PFSK-1 (cell line): Measurements from ENCODE around the gene FMNL2.

ENCODE experiments used
- FOXP2 ChIP-seq: optimal IDR thresholded peaks from 2 replicates; pipeline ENCODE3; 2011; ENCODE audit warnings: borderline replicate concordance, control low read depth, inconsistent platforms; ENCODE audit not compliant: insufficient read depth; ENCODE audit errors: extremely low read length, extremely low read depth
- POLR2AphosphoS5 ChIP-seq: IDR thresholded peaks from 2 replicates; pipeline ENCODE4 v1.6.1; 2012; ENCODE audit warnings: low read depth, mild to moderate bottlenecking, control low read depth, low read length, moderate library complexity
- SIN3A ChIP-seq: IDR thresholded peaks from 2 replicates; pipeline ENCODE4 v1.6.1; 2012; ENCODE audit warnings: mild to moderate bottlenecking, low read length, moderate library complexity, borderline replicate concordance; ENCODE audit not compliant: insufficient read depth
- TAF1 ChIP-seq: IDR thresholded peaks from 2 replicates; pipeline ENCODE4 v1.6.1; 2012; ENCODE audit warnings: low read length, control low read depth, borderline replicate concordance; ENCODE audit not compliant: insufficient read depth
- TF ChIP-seq, protein P1 (sequence below), 2 experiments: IDR thresholded peaks; 2 replicates each; pipeline versions ENCODE4 v1.6.1 to v1.8.0; 2011 to 2012; ENCODE audit warnings: low read depth in 2 of 2, low read length in 2 of 2, control low read depth in 1 of 2, inconsistent platforms in 1 of 2, mild to moderate bottlenecking in 1 of 2, moderate library complexity in 1 of 2; ENCODE audit not compliant: insufficient read depth in 1 of 2

The FMNL2 gene

DNA sequence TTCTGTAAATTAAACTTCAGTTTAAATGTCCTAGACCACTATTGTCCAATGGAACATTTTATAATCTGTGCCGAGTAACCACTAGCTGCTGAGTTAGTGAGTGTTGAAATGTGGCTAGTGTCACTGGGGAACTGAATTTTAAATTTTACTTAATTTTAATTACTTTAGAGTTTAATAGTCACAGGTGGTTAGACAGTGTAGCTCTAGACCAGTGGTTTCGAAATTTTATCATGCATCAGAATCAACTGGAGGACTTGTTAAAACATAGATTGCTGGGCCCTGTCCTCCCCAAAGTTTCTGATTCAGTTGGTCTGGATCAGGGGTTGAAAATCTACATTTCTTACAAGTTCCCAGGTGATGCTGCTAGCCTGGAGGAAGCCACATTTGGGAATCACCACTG is 110.4 kb downstream of the FMNL2 start:
- TF ChIP-seq SIN3A (no peak), FOXP2 (no peak), TAF1 (no peak), POLR2AphosphoS5 (no peak)
- TF ChIP-seq, protein P1, sequence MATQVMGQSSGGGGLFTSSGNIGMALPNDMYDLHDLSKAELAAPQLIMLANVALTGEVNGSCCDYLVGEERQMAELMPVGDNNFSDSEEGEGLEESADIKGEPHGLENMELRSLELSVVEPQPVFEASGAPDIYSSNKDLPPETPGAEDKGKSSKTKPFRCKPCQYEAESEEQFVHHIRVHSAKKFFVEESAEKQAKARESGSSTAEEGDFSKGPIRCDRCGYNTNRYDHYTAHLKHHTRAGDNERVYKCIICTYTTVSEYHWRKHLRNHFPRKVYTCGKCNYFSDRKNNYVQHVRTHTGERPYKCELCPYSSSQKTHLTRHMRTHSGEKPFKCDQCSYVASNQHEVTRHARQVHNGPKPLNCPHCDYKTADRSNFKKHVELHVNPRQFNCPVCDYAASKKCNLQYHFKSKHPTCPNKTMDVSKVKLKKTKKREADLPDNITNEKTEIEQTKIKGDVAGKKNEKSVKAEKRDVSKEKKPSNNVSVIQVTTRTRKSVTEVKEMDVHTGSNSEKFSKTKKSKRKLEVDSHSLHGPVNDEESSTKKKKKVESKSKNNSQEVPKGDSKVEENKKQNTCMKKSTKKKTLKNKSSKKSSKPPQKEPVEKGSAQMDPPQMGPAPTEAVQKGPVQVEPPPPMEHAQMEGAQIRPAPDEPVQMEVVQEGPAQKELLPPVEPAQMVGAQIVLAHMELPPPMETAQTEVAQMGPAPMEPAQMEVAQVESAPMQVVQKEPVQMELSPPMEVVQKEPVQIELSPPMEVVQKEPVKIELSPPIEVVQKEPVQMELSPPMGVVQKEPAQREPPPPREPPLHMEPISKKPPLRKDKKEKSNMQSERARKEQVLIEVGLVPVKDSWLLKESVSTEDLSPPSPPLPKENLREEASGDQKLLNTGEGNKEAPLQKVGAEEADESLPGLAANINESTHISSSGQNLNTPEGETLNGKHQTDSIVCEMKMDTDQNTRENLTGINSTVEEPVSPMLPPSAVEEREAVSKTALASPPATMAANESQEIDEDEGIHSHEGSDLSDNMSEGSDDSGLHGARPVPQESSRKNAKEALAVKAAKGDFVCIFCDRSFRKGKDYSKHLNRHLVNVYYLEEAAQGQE (IDR thresholded peaks at IDR 0.05; ENCODE audit: insufficient read depth in 1 of 2, low read depth in 2 of 2, low read length in 2 of 2), result no peak

- TF ChIP-seq, protein P1 (IDR thresholded peaks at IDR 0.05; ENCODE audit: insufficient read depth in 1 of 2, low read depth in 2 of 2, low read length in 2 of 2), result no peak
- no peak for TF ChIP-seq TAF1
- TF ChIP-seq SIN3A, result no peak
- no peak for TF ChIP-seq FOXP2
- TF ChIP-seq POLR2AphosphoS5, result no peak
Observed at GRCh38 chr2:152445791-152446201, 110.8 kb downstream of the FMNL2 start.

DNA sequence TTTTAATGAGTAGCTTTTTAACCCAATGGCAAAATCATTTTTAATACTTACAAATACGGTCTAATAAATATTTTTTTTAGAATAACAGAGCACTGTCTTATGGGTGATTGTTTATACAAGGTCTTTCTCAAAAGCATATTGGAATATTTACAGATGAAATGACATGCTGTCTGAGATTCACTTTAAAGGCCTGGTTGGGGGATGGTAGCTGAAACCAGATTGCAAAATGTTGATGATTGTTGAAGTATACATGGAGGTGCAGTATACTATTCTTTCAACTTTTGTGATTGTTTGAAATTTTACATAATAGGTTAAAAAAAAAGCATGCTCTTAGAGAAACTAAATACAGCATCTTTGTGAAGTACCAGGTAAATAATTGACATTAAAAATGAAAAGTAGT is 111.2 kb downstream of the FMNL2 start:
- no peak for TF ChIP-seq SIN3A
- no peak for TF ChIP-seq FOXP2
- no peak for TF ChIP-seq TAF1
- TF ChIP-seq POLR2AphosphoS5, result no peak
- TF ChIP-seq, protein P1 (IDR thresholded peaks at IDR 0.05; ENCODE audit: insufficient read depth in 1 of 2, low read depth in 2 of 2, low read length in 2 of 2), result no peak

GRCh38 chr2:152447897-152448296 is 112.9 kb downstream of the FMNL2 start:
- no peak for TF ChIP-seq POLR2AphosphoS5
- TF ChIP-seq, protein P1 (IDR thresholded peaks at IDR 0.05; ENCODE audit: insufficient read depth in 1 of 2, low read depth in 2 of 2, low read length in 2 of 2), result no peak
- TF ChIP-seq SIN3A, result no peak

DNA sequence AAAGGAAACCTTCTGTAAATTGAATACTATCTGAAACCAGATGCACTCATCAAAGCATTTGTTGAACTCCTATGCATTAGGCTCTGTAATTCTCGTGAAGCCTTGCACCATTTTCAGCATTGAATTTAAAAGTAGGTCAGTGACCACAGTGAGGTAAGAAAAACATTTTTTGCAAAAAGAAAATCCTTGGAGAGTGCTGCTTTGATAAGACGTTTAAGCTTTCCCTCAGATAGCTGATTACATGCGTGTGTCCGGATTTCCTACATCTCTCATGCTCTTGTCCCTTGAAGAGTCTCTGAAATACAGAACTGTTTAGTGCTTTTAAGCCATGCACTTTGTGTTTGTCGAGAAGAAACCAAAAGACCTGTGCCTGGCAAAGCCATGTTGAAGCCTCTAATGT is 113.6 kb downstream of the FMNL2 start:
- TF ChIP-seq, protein P1 (IDR thresholded peaks at IDR 0.05; ENCODE audit: insufficient read depth in 1 of 2, low read depth in 2 of 2, low read length in 2 of 2), result no peak
- no peak for TF ChIP-seq POLR2AphosphoS5
- no peak for TF ChIP-seq FOXP2
- no peak for TF ChIP-seq TAF1
- TF ChIP-seq SIN3A, result no peak
